WI38 (cell line): ENCODE data around the gene TTC28.
A peak's percentile ranks its signal among the peaks of the same experiment; 100 is the strongest.
"Not testable (repeated sequence)": the region's sequence is repeated elsewhere in the genome, so short reads cannot be mapped to it uniquely, and the experiment has no call there.

Experiments used
- H3K4me3 ChIP-seq: 2 replicates; pipeline ENCODE4 v1.5.1; 2011; ENCODE audit warnings: low read depth, mild to moderate bottlenecking, control low read depth, low read length
- TF ChIP-seq, protein P1 (sequence below): IDR thresholded peaks from 2 replicates; pipeline ENCODE4 v1.5.1; 2012; ENCODE audit warnings: low read depth, mild to moderate bottlenecking, control low read depth, low read length

TTC28 gene

DNA sequence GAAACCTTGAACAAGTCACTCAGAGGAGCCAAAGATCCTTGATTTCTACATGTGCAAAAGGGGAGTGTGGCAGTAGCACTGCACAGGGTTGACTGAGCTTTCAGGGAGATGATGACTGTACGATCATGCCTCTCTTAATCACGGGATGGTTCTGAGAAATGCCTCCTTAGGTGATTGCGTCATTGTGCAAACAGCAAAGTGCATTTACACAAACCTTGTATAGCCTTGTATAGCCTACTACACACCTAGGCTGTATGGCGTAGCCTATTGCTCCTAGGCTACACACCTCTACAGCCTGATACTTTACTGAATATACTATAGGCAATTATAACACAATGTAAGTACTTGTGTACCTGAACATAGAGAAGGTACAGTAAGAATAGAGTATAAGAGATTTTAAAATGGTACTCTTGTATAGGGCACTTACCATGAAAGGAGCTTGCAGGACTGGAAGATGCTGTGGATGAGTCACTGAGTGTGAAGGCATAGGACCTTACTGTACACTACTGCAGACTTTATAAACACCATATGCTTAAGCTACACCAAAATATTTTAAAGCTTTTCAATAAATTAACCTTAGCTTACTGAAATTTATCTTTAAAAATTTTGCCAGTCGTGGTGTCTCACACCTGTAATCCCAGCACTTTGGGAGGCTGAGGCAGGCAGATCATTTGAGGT lies 1.3 kb upstream of the TTC28 start:
- H3K4me3 ChIP-seq, result not testable (repeated sequence)

DNA sequence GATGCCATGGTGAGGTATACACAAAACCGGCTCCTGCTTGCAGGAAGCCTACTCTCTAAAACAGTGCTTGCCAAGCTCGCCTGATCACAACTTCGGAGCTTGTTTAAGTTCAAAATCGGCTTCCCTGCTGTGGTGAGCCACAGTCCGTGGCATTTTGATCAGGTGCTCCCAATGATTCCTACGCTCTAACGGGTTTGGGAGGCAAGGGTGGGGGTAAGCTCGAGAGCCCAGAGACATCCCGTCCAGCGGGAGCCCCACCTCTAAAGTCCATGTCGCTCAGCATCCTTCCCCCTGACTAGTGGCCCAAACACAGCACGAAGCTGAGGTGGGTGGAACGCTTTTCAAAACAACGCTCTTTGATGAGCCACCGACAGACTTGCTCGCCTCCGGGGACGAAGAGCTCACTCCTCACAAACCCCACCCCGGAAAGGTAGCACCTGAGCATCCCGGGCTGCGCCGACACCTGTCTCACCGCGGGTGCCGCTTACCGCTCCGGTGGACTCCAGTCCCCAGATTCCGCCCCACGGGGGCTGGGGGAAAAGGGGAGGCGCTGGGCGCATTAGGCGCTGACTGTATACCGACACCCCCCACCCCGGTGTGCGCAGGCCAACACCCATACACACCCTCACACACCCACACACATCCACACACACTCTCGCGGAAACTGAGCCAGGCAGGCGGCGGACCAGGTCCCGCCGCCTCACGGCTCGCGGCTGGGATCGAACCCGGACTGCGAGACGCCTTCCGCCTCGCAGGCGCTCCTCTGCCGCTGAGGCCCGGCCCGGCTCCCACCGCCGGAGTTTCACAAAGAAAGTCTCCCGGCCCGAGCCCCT lies 646 bp downstream of the TTC28 start:
- H3K4me3 ChIP-seq, result peak overlapping the region; percentile 74

DNA sequence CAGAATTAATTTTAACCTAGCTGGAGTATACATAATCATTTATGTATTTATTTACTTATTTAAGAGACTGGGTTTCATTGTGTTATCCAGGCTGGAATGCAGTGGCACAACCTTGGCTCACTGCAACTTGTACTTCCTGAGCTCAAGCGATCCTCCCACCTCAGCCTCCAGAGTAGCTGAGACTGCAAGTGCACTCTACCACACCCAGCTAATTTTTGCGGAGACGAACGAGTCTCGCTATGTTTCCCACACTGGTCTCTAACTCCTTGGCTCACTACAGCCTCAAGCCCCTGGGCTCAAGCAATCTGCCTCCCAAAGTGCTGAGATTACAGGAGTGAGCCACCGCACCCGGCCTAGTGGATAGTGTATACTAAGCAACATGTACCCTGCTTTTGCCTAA lies 1.5 kb downstream of the TTC28 start:
- H3K4me3 ChIP-seq, result not testable (repeated sequence)

DNA sequence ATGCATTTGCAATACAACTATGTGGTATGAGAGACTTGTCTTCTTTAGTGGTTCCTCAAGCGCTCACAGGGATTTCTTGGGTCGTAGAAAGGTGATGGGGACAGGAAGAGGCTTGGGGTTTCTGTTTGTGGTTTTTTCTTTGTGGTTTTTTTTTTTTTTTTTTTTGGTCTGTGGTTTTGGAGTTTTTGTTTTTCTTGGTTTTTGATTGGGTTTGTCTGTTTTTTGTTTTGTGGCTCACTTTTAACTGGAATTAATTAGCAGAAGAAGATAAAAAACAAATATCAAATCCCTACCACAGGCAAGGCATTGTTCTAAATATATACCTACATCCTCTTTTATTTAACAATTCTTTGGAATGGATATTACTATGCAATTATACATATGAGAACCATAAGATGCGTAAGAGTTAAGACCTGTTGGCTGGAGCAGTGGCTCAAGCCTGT lies 5.5 kb downstream of the TTC28 start:
- TF ChIP-seq, protein P1, sequence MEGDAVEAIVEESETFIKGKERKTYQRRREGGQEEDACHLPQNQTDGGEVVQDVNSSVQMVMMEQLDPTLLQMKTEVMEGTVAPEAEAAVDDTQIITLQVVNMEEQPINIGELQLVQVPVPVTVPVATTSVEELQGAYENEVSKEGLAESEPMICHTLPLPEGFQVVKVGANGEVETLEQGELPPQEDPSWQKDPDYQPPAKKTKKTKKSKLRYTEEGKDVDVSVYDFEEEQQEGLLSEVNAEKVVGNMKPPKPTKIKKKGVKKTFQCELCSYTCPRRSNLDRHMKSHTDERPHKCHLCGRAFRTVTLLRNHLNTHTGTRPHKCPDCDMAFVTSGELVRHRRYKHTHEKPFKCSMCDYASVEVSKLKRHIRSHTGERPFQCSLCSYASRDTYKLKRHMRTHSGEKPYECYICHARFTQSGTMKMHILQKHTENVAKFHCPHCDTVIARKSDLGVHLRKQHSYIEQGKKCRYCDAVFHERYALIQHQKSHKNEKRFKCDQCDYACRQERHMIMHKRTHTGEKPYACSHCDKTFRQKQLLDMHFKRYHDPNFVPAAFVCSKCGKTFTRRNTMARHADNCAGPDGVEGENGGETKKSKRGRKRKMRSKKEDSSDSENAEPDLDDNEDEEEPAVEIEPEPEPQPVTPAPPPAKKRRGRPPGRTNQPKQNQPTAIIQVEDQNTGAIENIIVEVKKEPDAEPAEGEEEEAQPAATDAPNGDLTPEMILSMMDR, result no peak
- no peak overlapping the region for H3K4me3 ChIP-seq

GRCh38 chr22:28670756-28671155 lies 8.9 kb downstream of the TTC28 start:
- TF ChIP-seq, protein P1, result no peak
- no peak overlapping the region for H3K4me3 ChIP-seq

- TF ChIP-seq, protein P1, result no peak
- H3K4me3 ChIP-seq, result no peak overlapping the region
These were observed 9.5 kb downstream of the TTC28 start for GRCh38 chr22:28670161-28670560.

GRCh38 chr22:28669387-28669786 lies 10.3 kb downstream of the TTC28 start:
- no peak overlapping the region for H3K4me3 ChIP-seq
- TF ChIP-seq, protein P1, result no peak

GRCh38 chr22:28663569-28663942 lies 16.1 kb downstream of the TTC28 start:
- H3K4me3 ChIP-seq, result not testable (repeated sequence)

- TF ChIP-seq, protein P1, result no peak
- no peak overlapping the region for H3K4me3 ChIP-seq
These were observed 21.2 kb downstream of the TTC28 start for GRCh38 chr22:28658448-28658847.
